ENCODE measurements around the gene OR2B2.

DNA sequence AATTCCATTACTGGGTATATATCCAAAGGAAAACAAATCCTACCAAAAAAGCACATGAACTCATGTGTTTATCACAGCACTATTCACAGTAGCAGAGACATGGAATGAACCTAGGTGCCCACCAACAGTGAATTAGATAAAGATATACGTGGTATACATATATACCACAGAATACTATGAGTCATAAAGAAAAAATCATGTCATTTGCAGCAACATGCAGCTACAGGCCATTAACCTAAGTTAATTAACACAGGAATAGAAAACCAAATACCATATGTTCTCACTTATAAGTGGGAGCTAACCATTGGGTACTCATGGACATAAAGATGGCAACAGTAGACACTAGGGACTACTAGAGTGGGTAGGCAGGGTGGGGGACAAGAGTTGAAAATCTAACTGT lies 4.2 kb downstream of the OR2B2 start:
- TF ChIP-seq, protein P1, sequence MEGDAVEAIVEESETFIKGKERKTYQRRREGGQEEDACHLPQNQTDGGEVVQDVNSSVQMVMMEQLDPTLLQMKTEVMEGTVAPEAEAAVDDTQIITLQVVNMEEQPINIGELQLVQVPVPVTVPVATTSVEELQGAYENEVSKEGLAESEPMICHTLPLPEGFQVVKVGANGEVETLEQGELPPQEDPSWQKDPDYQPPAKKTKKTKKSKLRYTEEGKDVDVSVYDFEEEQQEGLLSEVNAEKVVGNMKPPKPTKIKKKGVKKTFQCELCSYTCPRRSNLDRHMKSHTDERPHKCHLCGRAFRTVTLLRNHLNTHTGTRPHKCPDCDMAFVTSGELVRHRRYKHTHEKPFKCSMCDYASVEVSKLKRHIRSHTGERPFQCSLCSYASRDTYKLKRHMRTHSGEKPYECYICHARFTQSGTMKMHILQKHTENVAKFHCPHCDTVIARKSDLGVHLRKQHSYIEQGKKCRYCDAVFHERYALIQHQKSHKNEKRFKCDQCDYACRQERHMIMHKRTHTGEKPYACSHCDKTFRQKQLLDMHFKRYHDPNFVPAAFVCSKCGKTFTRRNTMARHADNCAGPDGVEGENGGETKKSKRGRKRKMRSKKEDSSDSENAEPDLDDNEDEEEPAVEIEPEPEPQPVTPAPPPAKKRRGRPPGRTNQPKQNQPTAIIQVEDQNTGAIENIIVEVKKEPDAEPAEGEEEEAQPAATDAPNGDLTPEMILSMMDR (IDR thresholded peaks at IDR 0.05) = no peak
- no peak for TF ChIP-seq POLR2A (IDR thresholded peaks at IDR 0.05)

All from upper lobe of left lung (tissue), 4 donors.